Lower leg skin (tissue), 3 donors: Measurements from ENCODE around the gene ZNF384.

Experiments
- CTCF ChIP-seq, 3 donors: fragments of 450-650 bp; IDR thresholded peaks; one replicate each; pipeline ENCODE4 v1.5.1; 2016; ENCODE audit warnings: antibody characterized with exemption in 3 of 3, mild to moderate bottlenecking in 3 of 3, moderate library complexity in 2 of 3
- POLR2A ChIP-seq, 2 donors: fragments of 450-650 bp; IDR thresholded peaks; one replicate each; pipeline ENCODE4 v1.6.1; 2016 to 2017; ENCODE audit warnings: antibody characterized with exemption in 2 of 2, mild to moderate bottlenecking in 1 of 2, moderate library complexity in 1 of 2

GRCh38 chr12:6662906-6663742 is 26.1 kb downstream of the ZNF384 start, which contains the start of gene ING4:
- TF ChIP-seq CTCF (IDR thresholded peaks at IDR 0.05) (no peak), POLR2A (IDR thresholded peaks at IDR 0.05) (no peak)
